GM19463 (cell line): ENCODE data around the gene TRIM63.

ENCODE experiments used
- ATAC-seq: cut with Tn5 transposase; IDR thresholded peaks from one replicate; pipeline ENCODE4 v1.9.1; 2021; ENCODE audit warnings: mild to moderate bottlenecking, moderate library complexity; ENCODE audit not compliant: unreplicated experiment

TRIM63 gene

DNA sequence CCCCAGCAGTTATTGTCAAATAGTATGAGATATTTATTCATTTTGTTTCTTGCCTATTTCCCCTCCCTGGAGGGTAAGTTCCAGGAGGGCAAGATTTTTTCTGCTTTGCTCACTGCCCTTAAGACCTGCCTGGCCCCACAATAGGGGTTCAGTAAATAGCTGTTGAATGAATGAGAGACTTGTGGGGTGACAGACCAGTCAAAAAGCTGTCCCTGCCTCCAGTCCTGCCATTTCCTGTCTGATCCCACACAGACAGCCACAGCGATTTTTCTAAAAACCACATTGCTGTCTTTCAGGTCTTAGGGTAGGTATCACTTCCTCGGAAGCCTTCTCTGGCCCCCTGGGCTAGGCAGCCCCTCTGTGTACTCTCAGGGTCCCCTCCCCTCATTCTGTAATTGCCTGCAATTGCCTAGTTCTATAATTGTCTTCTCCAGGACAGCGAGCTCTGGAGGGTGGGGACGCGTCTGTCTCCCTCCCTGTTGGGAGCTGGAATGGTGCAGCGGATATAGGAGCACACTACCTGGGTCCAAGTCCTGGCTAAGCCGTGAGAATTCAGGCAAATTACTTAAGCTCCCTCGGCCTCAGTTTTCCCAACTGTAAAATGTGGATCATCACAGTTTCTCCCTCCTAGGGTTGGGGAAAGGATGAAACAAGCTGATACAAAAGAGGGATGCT, 47.7 kb downstream of the TRIM63 start:
- no peak for ATAC-seq

DNA sequence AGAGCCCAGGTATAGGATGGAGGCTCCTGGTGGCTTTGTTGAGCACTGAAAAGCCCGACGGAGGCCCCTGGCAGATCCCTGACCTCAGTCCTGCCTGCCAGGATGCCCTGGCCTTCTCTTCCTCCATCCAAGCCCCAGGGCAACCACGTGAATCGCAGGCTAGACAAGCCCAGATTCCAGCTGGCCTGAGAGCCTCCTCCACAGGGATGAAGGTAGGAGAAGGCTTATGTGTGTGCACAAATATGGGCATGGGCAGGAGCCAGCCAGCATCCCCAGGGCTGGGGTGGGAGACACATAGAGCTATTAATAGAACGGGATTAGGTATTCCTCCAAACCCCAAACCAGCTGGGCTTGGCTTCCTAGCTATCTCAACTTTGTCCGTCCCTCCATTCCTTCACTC, 49.8 kb downstream of the TRIM63 start:
- no peak for ATAC-seq

DNA sequence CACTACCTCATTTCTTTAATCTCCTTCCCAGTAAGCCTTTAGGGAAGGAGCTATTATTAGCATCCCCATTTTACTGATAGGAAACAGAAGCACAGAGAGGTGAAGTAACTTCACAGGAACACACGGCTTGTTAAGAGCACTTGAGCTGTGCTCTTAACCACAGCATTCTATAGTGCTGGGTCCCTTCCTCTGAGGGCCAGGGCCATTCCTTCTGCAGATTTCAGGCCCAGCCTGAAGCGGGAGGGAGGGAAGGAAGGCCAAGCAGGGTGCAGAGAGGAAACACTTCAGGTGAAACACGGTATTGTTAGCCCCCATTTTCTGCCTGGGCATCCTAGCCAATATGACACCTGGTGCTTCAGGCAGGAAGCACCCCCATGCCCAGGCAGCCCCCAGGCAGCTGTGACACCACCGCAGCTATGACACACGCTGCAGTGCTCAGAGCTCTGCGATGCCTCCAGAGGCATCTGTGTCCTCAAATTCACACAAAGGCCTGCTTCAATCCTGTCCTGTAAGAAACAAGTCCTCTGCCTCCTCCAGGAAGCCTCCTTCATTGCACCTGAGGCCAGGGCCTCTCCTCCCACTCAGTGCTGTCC, 50.4 kb downstream of the TRIM63 start:
- ATAC-seq, result no peak

DNA sequence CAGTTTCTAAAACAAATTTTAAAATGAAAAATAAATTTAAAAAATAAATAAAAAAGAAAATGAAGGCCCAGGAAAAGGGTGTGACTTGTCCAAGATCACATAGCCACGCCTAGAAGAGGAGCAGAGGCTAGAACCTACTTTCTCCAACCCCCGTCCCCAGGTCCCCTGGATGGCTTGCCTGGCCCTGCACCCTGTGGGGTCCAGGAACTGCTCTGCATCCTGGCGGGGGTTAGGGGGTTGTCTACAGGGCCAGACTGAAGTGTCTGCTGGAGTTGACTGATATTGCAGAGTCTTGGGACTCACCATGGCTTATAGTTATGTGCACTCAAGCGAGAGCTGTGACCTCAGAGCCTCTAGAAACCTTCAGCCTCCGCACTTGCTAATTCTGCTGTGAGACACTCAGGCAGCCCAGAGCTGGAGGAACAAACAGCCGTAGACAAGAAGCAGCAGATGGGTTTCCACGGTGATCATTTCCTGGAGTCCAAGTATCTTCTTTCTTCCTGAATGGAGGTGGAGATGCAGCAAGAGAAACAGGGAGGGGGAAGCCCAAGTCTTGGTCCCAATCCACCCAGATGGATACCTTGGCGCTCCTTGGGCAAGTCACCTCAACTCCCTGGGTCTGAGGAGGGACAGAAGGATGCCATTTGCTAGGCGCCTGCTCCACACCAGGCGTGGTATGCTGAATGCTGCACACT, 51.0 kb downstream of the TRIM63 start:
- no peak for ATAC-seq

DNA sequence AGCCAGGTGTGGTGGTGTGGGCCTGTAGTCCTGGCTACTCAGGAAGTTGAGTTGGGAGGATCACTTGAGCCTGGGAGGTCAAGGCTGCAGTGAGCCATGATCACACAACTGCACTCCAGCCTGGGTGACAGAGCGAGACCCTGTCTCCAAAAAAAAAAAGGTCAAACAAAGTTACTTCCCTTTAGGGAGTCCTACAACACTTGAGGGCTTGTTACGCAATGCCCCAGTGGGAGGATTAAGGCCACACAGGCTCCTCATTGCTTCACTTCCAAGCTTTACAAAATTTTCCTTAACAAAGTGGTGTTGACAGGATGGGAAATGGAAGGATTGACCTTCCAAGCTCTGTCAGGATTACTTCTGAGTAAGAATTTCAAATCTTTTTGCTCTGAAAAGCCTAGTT, 52.1 kb downstream of the TRIM63 start:
- ATAC-seq, result no peak

DNA sequence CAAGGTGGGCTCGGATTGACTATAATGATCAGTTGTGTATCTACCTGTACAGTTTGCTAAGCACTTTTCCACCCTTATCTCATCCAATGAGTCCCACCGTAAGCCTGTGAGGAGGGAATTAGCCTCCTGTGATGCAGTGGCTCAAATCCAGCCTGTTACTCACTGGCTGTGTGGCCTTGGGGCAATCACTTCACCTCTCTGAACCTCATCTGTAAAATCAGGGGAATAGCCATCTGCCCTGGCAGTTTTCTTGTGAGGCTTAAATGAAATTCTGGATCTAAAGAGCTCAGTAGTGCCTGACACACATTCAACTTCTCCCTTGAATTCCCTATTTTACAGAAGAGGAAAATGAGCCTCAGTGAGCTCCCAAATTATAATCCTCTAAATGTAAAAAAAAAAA, 53.3 kb downstream of the TRIM63 start:
- no peak for ATAC-seq

DNA sequence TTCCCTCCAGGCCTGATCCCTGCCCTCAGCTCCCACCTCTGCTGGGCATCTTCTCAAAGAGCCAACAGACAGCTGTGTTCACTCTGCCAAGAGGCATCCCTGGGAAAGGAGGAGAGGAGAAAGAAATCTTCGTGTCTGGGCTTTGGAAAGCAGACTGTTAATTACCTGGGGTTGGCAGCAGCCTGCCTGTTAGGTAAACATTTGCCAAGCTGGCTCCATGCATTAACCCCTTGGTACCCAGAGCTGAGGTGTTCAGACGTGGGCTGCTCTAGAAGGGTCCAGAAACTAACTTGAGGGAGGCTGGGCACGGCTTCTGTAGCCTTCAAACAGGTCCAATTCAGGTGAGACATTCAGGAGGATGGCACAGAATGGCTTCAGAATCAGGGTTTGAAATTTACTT, 54.6 kb downstream of the TRIM63 start:
- ATAC-seq, result no peak

DNA sequence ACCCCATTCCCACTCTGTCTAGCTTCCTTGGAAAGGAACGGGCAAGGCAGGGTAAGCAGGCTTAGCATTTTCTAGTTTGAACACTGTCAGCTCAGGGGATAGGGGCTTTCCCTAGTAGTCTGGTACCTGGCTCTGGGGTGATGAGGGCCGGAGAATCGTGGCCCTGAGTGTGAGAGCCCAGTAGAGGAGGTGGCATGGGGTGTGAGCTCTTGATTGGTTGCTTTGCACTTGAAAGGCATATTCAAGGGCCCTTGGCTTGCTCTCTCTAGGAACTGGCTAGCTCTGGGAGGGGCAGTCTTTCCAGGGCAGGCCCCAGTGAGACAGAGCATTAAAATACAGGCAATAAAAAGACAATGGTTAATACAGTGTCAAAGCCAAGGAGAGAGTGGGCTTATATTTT, 56.6 kb downstream of the TRIM63 start:
- no peak for ATAC-seq

DNA sequence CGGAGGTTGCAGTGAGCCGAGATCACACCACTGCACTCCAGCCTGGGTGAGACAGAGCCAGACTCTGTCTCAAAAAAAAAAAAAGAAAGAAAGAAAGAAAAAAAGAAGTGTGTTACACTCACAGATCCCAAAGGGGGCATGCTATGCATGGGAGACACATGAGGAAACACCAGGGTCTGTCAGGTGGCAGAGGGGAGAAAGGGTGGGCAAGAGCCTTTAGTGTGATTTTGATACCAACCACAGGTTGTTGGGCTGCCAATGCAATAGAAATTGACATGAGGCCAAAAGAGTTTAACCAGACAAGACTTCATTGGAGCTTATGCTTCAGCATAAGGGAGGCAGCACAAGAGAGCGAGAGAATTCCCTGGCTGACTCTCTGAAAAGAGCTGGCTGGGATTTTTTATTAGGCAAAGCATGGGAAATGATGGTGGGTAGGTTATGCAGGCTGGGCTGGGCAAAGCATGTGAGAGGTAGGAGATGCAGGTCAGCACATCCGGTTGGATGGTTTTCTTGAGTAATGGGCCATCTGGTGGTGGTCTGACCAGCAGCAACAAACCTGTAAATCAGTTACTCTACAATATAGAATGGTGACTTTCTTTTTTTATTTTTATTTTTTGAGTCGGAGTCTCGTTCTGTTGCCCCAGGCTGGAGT, 57.5 kb downstream of the TRIM63 start:
- ATAC-seq, result no peak

DNA sequence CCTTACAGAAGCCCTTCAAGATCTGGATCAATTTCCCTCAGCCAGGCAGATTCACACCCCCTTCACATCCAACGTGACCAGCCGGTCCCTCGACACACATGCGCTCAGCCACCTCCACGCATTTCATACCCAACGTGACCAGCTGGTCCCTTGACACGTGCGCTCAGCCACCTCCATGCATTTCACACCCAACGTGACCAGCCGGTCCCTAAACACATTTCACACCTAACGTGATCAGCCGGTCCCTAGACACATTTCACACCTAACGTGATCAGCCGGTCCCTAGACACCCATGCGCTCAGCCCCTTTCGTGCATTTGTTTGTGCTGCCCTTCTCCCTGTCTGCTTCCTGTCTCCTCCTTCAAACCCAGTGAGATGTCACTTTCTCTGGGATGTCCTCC, 60.7 kb downstream of the TRIM63 start:
- ATAC-seq, result no peak

DNA sequence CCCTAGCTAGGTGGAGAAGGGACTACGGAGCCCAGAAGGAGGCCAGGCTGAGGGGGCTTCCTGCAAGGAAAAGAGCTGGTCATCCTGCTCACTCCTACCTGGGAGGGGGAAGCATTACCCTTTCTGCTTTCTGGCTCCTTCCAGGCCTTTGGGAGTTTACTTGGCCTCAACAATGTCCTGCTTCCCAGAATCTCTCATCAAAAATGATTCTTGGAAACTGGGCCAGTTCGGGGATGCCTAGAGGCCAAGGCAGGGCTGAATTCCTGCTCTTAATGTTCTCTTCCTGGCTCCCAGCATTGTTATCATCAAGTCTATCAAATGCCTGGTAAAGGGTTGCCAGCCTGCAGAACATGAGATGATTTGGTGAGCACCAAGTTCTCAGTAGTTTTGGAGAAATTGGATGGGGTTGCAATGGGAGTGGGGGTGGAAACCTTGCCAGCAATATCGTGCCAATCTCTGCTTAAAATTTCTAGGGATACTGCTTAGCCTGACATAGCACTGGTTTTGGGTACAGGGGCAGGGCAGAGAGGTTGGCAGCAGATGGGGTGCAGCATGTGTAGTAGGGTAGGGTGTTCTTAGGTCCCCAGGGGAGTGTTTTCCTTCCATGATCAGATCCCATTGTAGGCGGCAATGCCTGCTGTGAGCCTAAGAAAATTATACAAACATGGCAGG, 61.9 kb downstream of the TRIM63 start:
- no peak for ATAC-seq

DNA sequence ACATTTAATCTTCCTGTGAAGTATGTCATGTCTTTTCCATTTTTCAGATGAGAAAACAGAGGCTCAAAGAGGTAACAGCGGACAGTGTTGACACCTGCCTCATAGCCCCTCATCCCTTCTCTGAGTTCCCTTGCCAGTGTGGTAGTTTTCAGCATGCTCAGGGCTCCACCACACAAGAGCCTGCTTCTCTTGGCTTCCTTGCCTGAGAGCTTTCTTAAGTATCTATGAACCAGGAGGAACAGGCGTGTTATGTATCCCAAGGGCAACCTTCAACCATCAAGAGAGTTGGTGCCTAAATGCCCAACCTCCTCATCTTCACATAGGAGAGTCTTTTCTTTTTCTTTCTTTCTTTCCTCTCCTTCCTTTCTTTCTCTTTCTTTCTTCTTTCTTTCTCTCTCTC, 63.7 kb downstream of the TRIM63 start:
- ATAC-seq, result no peak

DNA sequence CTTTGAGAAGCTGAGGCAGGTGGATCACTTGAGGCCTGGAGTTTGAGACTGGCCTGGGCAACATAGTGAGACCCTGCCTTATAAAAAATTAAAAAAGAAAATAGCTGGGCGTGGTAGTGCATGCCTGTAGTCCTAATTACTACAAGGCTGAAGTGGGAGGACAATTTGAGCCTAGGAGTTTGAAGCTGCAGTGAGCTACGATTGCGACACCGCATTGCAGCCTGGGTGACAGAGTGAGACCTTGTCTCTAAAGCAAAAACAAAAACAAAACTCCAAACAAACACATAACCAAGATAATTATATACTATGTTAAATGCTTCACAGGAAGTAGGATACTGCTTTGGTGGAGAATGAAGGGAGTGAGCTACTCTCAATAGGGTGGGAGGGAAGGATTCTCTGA, 64.2 kb downstream of the TRIM63 start:
- ATAC-seq, result no peak
